HEK293 (cell line): Measurements from ENCODE around the gene IPCEF1.

Source experiments
- CTCF ChIA-PET: fragments of 350-600 bp; formaldehyde crosslinking; extraction: SDS; loops from one replicate; lab custom pipeline; 2021; ENCODE audit warnings: antibody characterized with exemption; lab: Yijun Ruan, JAX
- POLR2A ChIA-PET: fragments of 300-600 bp; formaldehyde crosslinking; extraction: SDS; loops from one replicate; lab custom pipeline; 2020; ENCODE audit warnings: antibody characterized with exemption, inconsistent platforms; lab: Yijun Ruan, JAX
- H3K27ac ChIP-seq: fragments of 200-500 bp; sonication (Bioruptor generic); 2 replicates; pipeline ENCODE4 v1.5.1; 2014; ENCODE audit warnings: low read depth, low read length, control low read depth, inconsistent platforms; ENCODE audit errors: extremely low read depth
- H3K36me3 ChIP-seq, 2 experiments: fragments of 200-500 bp in 1 of 2; sonication (Bioruptor generic) in 1 of 2; 1 replicate in 1 of 2; 2 replicates in 1 of 2; pipeline ENCODE4 v1.5.1; 2014 to 2017; ENCODE audit warnings: inconsistent platforms in 2 of 2, low read length in 2 of 2; ENCODE audit not compliant: control insufficient read depth in 2 of 2, insufficient read depth in 1 of 2
- H3K4me1 ChIP-seq: fragments of 200-500 bp; sonication (Bioruptor generic); 2 replicates; pipeline ENCODE4 v1.5.1; 2014; ENCODE audit warnings: mild to moderate bottlenecking, low read length, inconsistent platforms; ENCODE audit not compliant: control insufficient read depth, insufficient read depth
- H3K4me3 ChIP-seq: 2 replicates; pipeline ENCODE4 v1.5.1; 2011; ENCODE audit warnings: low read depth, mild to moderate bottlenecking, control low read depth, low read length, moderate library complexity
- H3K9me3 ChIP-seq: fragments of 200-500 bp; sonication (Bioruptor generic); 2 replicates; pipeline ENCODE4 v1.5.1; 2014; ENCODE audit warnings: low read depth, low read length, inconsistent platforms; ENCODE audit not compliant: control insufficient read depth, insufficient read depth
- BCL11B ChIP-seq: fragments of 450-650 bp; formaldehyde crosslinking; IDR thresholded peaks from 2 replicates; pipeline ENCODE4 v1.5.1; 2016; ENCODE audit warnings: low read depth, missing biosample characterization, missing genetic modification characterization
- GLIS2 ChIP-seq: fragments of 450-650 bp; formaldehyde crosslinking; IDR thresholded peaks from 2 replicates; pipeline ENCODE4 v1.5.1; 2016; ENCODE audit warnings: missing biosample characterization, missing genetic modification characterization
- HIC1 ChIP-seq: fragments of 450-650 bp; formaldehyde crosslinking; IDR thresholded peaks from 2 replicates; pipeline ENCODE4 v1.5.1; 2016; ENCODE audit warnings: missing biosample characterization, missing genetic modification characterization
- KLF16 ChIP-seq: fragments of 450-650 bp; formaldehyde crosslinking; IDR thresholded peaks from 2 replicates; pipeline ENCODE4 v1.5.1; 2017; ENCODE audit warnings: missing biosample characterization, missing genetic modification characterization
- PRDM6 ChIP-seq: fragments of 450-650 bp; formaldehyde crosslinking; IDR thresholded peaks from 2 replicates; pipeline ENCODE4 v1.5.1; 2017; ENCODE audit warnings: missing biosample characterization, missing genetic modification characterization
- SETDB1 ChIP-seq: IDR thresholded peaks from one replicate; pipeline ENCODE4 v1.6.1; 2017; ENCODE audit warnings: mild to moderate bottlenecking, low read length, moderate library complexity, mixed read lengths; ENCODE audit not compliant: insufficient read length
- SP2 ChIP-seq: fragments of 450-650 bp; formaldehyde crosslinking; IDR thresholded peaks from 2 replicates; pipeline ENCODE4 v1.5.1; 2016; ENCODE audit warnings: missing biosample characterization, missing genetic modification characterization
- TRIM28 ChIP-seq: IDR thresholded peaks from 2 replicates; pipeline ENCODE4 v1.6.1; 2011; ENCODE audit warnings: low read length, control low read depth, borderline replicate concordance
- ZBTB1 ChIP-seq: fragments of 450-650 bp; formaldehyde crosslinking; IDR thresholded peaks from 2 replicates; pipeline ENCODE4 v1.5.1; 2016; ENCODE audit warnings: missing biosample characterization, missing genetic modification characterization
- ZBTB49 ChIP-seq: fragments of 450-650 bp; formaldehyde crosslinking; IDR thresholded peaks from 2 replicates; pipeline ENCODE4 v1.5.1; 2016; ENCODE audit warnings: missing biosample characterization, missing genetic modification characterization, low read depth
- ZNF280D ChIP-seq: fragments of 450-650 bp; formaldehyde crosslinking; IDR thresholded peaks from 2 replicates; pipeline ENCODE4 v1.5.1; 2016; ENCODE audit warnings: missing biosample characterization, missing genetic modification characterization
- ZNF292 ChIP-seq: fragments of 450-650 bp; formaldehyde crosslinking; IDR thresholded peaks from 2 replicates; pipeline ENCODE4 v1.5.1; 2016; ENCODE audit warnings: low read depth, missing biosample characterization, missing genetic modification characterization, borderline replicate concordance
- ZNF394 ChIP-seq: fragments of 450-650 bp; formaldehyde crosslinking; IDR thresholded peaks from 2 replicates; pipeline ENCODE4 v1.5.1; 2016; ENCODE audit warnings: missing biosample characterization, missing genetic modification characterization, mild to moderate bottlenecking, moderate library complexity, borderline replicate concordance
- ZNF501 ChIP-seq: fragments of 450-650 bp; formaldehyde crosslinking; IDR thresholded peaks from 2 replicates; pipeline ENCODE4 v1.5.1; 2016; ENCODE audit warnings: missing biosample characterization, missing genetic modification characterization
- ZNF580 ChIP-seq: fragments of 450-650 bp; formaldehyde crosslinking; IDR thresholded peaks from 2 replicates; pipeline ENCODE4 v1.5.1; 2016; ENCODE audit warnings: missing biosample characterization, missing genetic modification characterization
- ZNF791 ChIP-seq: fragments of 450-650 bp; formaldehyde crosslinking; IDR thresholded peaks from 2 replicates; pipeline ENCODE4 v1.5.1; 2016; ENCODE audit warnings: missing biosample characterization, missing genetic modification characterization
- ZSCAN18 ChIP-seq: fragments of 450-650 bp; formaldehyde crosslinking; IDR thresholded peaks from 2 replicates; pipeline ENCODE4 v1.5.1; 2016; ENCODE audit warnings: missing biosample characterization, missing genetic modification characterization
- ZSCAN23 ChIP-seq: fragments of 450-650 bp; formaldehyde crosslinking; IDR thresholded peaks from 2 replicates; pipeline ENCODE4 v1.5.1; 2016; ENCODE audit warnings: missing biosample characterization, missing genetic modification characterization
- ZXDB ChIP-seq: fragments of 450-650 bp; formaldehyde crosslinking; IDR thresholded peaks from 2 replicates; pipeline ENCODE4 v1.5.1; 2016; ENCODE audit warnings: missing biosample characterization, missing genetic modification characterization

The IPCEF1 gene

GRCh38 chr6:154329350-154330170 lies 27.0 kb downstream of the IPCEF1 start:
- Histone ChIP-seq H3K27ac (no peak overlapping the region), H3K4me3 (no peak overlapping the region), H3K4me1 (no peaks in the 10 kb centered on the region), H3K36me3 (no peaks in the 10 kb centered on the region), H3K9me3 (no peaks in the 10 kb centered on the region)
- CTCF ChIA-PET = no interaction called here
- POLR2A ChIA-PET = no interaction called here
- TF ChIP-seq SETDB1 (no peak), GLIS2 (tag by site-specific recombination) (no peak), ZNF580 (tag by site-specific recombination) (no peak), ZXDB (tag by site-specific recombination) (no peak), ZNF791 (no peak), ZNF280D (no peak), ZSCAN23 (no peak), HIC1 (tag by site-specific recombination) (no peak), ZNF394 (tag by site-specific recombination) (no peak), TRIM28 (no peak), PRDM6 (tag by site-specific recombination) (no peak), ZBTB1 (tag by site-specific recombination) (no peak), ZSCAN18 (tag by site-specific recombination) (no peak), SP2 (no peak), ZNF501 (tag by site-specific recombination) (no peak), BCL11B (no peak), KLF16 (tag by site-specific recombination) (no peak), ZBTB49 (tag by site-specific recombination) (no peak), ZNF292 (tag by site-specific recombination) (no peak)
